Testis (tissue), 2 donors: Measurements from ENCODE around the gene TNS3.

Source experiments
- POLR2A ChIP-seq: fragments of 450-650 bp; IDR thresholded peaks from one replicate; pipeline ENCODE4 v1.6.1; 2017; ENCODE audit warnings: antibody characterized with exemption, mild to moderate bottlenecking, moderate library complexity
- TF ChIP-seq, protein P1 (sequence below), 3 experiments: fragments of 450-650 bp in 2 of 3; fragments of 200-600 bp in 1 of 3; sonication (generic) in 1 of 3; IDR thresholded peaks; one replicate each; pipeline ENCODE4 v1.5.1; 2016 to 2019; ENCODE audit warnings: antibody characterized with exemption in 3 of 3, mild to moderate bottlenecking in 2 of 3, moderate library complexity in 1 of 3

DNA sequence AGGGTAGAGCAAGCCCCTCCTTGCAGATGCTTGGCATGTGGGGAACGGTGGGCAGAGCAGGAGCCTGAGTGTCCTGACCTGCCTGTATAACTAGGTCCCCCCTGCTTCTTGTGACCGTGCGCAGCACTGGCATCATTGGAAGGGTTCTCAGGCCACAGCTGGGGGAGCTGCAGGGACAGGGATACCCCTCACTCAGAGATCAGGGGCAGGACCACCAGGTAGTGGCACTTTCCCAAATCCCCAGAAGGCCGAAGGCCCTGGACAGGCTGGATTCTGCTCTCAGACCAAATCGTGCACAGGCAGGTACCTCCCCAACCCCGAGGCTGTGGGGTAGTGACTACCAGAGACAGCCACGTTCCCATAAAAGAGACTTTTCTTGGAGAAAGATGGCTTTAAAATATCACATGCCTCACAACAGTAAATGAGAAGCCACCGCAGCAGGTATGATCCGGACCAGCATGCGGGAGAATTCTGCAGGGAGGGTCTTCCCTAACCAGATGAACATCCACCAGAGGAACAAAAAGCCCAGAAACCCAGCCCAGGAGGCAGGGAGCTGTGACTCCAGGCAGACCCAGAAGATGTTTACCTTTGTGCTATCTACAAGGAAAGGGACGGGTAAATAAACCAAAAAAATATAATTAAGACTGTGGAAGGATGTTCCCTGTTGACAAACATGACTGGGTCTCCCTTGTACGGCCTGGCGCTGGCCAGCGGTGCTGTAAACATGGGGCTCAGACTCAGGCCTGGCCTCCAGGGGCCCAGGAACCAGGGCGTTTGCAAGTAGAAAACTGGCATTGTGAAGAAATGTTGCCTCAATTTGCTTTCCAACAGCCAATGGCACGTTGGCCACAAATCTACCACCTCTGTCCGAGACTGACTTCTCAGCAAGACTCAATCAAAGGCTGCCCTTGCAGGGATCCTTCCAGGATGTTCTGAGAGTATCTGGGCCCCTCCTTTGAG, 180.0 kb downstream of the TNS3 start:
- no peak for TF ChIP-seq POLR2A
- TF ChIP-seq, protein P1, sequence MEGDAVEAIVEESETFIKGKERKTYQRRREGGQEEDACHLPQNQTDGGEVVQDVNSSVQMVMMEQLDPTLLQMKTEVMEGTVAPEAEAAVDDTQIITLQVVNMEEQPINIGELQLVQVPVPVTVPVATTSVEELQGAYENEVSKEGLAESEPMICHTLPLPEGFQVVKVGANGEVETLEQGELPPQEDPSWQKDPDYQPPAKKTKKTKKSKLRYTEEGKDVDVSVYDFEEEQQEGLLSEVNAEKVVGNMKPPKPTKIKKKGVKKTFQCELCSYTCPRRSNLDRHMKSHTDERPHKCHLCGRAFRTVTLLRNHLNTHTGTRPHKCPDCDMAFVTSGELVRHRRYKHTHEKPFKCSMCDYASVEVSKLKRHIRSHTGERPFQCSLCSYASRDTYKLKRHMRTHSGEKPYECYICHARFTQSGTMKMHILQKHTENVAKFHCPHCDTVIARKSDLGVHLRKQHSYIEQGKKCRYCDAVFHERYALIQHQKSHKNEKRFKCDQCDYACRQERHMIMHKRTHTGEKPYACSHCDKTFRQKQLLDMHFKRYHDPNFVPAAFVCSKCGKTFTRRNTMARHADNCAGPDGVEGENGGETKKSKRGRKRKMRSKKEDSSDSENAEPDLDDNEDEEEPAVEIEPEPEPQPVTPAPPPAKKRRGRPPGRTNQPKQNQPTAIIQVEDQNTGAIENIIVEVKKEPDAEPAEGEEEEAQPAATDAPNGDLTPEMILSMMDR (IDR thresholded peaks at IDR 0.05), result no peak
